ENCODE results near the gene ZNF345.

Gene ZNF345

DNA sequence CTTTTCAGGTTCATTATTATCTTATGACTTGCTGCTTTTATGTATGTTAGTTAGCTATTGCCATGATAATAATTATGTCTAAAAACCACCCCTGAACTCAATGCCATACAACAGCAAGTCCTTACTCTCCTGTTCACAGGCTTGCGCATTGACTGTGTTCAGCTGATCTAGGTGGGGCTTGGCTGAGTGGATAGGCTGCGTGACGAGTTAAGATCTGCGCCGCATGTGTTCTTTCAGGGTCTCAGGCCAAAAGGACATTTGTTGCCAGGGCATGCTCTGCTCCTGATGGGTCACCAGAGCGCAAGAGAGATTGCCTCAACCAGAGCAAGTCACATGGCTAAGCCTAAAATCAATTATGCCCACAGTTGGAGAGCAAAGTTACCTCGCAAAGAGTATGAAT, 66.3 kb downstream of the ZNF345 start:
- H3K9ac ChIP-seq (ENCODE audit: low read depth in 1 of 2, low read length in 2 of 2), result peak overlapping the region in 1 of 2 donors; percentile 76
- H3K36me3 ChIP-seq (ENCODE audit: control insufficient read depth in 1 of 2, insufficient read depth in 2 of 2, low read length in 2 of 2), result peaks cover 5 to 12% of the 10 kb centered on the region in 2 donors
- H3K9me3 ChIP-seq (ENCODE audit: control insufficient read depth in 1 of 2, low read length in 2 of 2), result peaks cover 6 to 10% of the 10 kb centered on the region in 2 donors
- peak overlapping the region; percentile 90 to 96 for H3K4me3 ChIP-seq (ENCODE audit: low read depth in 1 of 2, low read length in 2 of 2)
- H3K4me1 ChIP-seq (ENCODE audit: control insufficient read depth in 1 of 2, insufficient read depth in 2 of 2, low read length in 2 of 2), result peaks cover 5 to 13% of the 10 kb centered on the region in 2 donors
- no peaks in the 10 kb centered on the region for H3K27me3 ChIP-seq (ENCODE audit: control insufficient read depth in 1 of 2, insufficient read depth in 2 of 2, low read length in 2 of 2)
- no peak overlapping the region for H3K27ac ChIP-seq (ENCODE audit: low read depth, low read length)

DNA sequence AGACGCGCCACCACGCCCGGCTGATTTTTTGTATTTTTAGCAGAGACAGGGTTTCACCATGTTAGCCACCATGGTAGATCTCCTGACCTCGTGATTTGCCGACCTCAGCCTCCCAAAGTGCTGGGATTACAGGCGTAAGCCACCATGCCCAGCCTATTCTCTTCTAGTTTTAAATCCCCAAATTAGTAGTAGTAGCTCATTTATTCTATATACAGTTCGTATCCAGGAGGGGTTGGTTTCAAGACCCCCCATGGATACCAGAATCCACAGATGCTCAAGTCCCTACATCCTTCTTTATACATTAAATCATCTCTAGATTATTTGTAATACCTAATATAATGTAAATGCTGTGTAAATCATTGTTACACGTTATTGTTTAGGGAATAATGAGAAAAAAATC, 67.4 kb downstream of the ZNF345 start:
- Histone ChIP-seq H3K27me3 (ENCODE audit: control insufficient read depth in 1 of 2, insufficient read depth in 2 of 2, low read length in 2 of 2) (no peaks in the 10 kb centered on the region), H3K9ac (ENCODE audit: low read depth in 1 of 2, low read length in 2 of 2) (no peak overlapping the region), H3K9me3 (ENCODE audit: control insufficient read depth in 1 of 2, low read length in 2 of 2) (peaks cover 9 to 15% of the 10 kb centered on the region in 2 donors), H3K36me3 (ENCODE audit: control insufficient read depth in 1 of 2, insufficient read depth in 2 of 2, low read length in 2 of 2) (peaks cover 9 to 23% of the 10 kb centered on the region in 2 donors), H3K27ac (ENCODE audit: low read depth, low read length) (no peak overlapping the region), H3K4me1 (ENCODE audit: control insufficient read depth in 1 of 2, insufficient read depth in 2 of 2, low read length in 2 of 2) (peaks cover 5 to 13% of the 10 kb centered on the region in 2 donors), H3K4me3 (ENCODE audit: low read depth in 1 of 2, low read length in 2 of 2) (no peak overlapping the region)

Measured in duodenal mucosa (tissue), 2 donors.